PC-9 (cell line): Measurements from ENCODE around the gene SLC37A2.

ENCODE experiments used
- CTCF ChIP-seq: fragments of 200-600 bp; sonication (generic); conservative IDR thresholded peaks from 2 replicates; pipeline ENCODE4 v1.6.1; 2017; ENCODE audit warnings: mixed run types, antibody characterized with exemption, mild to moderate bottlenecking, moderate library complexity
- EZH2 ChIP-seq: fragments of 200-600 bp; sonication (generic); IDR thresholded peaks from 2 replicates; pipeline ENCODE4 v1.8.0; 2017; ENCODE audit warnings: antibody characterized with exemption, low read depth

DNA sequence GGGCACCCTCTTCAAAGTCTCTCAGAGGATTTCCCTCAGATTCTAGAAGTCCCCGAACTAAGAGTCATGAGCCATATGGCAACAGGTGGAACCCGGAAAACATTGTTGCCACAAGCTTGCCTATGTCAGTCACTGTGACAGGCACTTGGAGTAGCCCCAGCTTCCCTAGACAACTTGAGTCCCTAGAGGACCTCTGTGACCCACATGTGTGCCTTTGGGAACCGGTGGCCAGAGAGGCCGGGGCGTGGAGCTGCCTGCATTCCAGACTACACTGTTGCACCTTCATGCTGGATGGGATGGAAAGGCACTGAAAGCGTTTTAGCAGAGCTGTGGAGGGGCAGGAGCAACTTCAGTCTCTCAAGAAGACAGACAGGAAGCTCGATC is 12.1 kb downstream of the SLC37A2 start:
- TF ChIP-seq CTCF (no peak), EZH2 (no peak)
